SK-N-SH (cell line): ENCODE data around the gene PATL2. TPM values are rescaled to one million over a fixed set of nuclear protein-coding genes. Genes with fewer than 3 reads are reported as not detected.

Experiments used
- CTCF ChIA-PET: fragments of 300-600, 350-600 bp; formaldehyde crosslinking; extraction: SDS; loops from one replicate; lab custom pipeline; 2021; lab: Yijun Ruan, JAX
- POLR2A ChIA-PET: fragments of 350-600 bp; sonication (Branson Sonifier 250); formaldehyde crosslinking; extraction: SDS; loops from one replicate; lab custom pipeline; 2020; ENCODE audit warnings: antibody characterized with exemption, inconsistent platforms; lab: Yijun Ruan, JAX
- DNase-seq: peaks from one replicate; pipeline ENCODE4 v3.0.0; 2012
- H2AFZ ChIP-seq: fragments of 200-600 bp; sonication (generic); 2 replicates; pipeline ENCODE4 v1.8.1; 2016; ENCODE audit warnings: antibody characterized with exemption, mild to moderate bottlenecking, low read depth
- H3F3A ChIP-seq: fragments of 200-600 bp; sonication (generic); replicated peaks from 2 replicates; pipeline ENCODE3; 2016; ENCODE audit warnings: antibody characterized with exemption, mild to moderate bottlenecking; ENCODE audit not compliant: insufficient read depth
- H3K27ac ChIP-seq, 2 experiments: fragments of 200-500 bp in 1 of 2; fragments of 200-600 bp in 1 of 2; sonication (Bioruptor generic) in 1 of 2; sonication (generic), shearing (Covaris generic) in 1 of 2; 2 replicates each; pipeline versions ENCODE4 v1.5.1 to v1.6.1; 2014 to 2016; ENCODE audit warnings: low read depth in 2 of 2, inconsistent platforms in 1 of 2, low read length in 1 of 2, mild to moderate bottlenecking in 1 of 2, mixed read lengths in 1 of 2
- H3K27me3 ChIP-seq: fragments of 200-600 bp; sonication (generic), shearing (Covaris generic); 2 replicates; pipeline ENCODE4 v1.6.1; 2016; ENCODE audit warnings: mixed run types; ENCODE audit not compliant: insufficient read depth
- H3K36me3 ChIP-seq, 2 experiments: fragments of 200-500 bp in 1 of 2; fragments of 200-600 bp in 1 of 2; sonication (Bioruptor generic) in 1 of 2; sonication (generic) in 1 of 2; replicated peaks in 1 of 2; 2 replicates each; pipeline versions ENCODE3 to v1.5.1; 2014 to 2016; ENCODE audit warnings: low read length in 1 of 2, mild to moderate bottlenecking in 1 of 2; ENCODE audit not compliant: insufficient read depth in 2 of 2, control insufficient read depth in 1 of 2
- H3K4me1 ChIP-seq, 2 experiments: fragments of 200-500 bp in 1 of 2; fragments of 200-600 bp in 1 of 2; sonication (Bioruptor generic) in 1 of 2; sonication (generic), shearing (Covaris generic) in 1 of 2; 2 replicates each; pipeline versions ENCODE4 v1.5.1 to v1.6.1; 2014 to 2016; ENCODE audit warnings: low read depth in 1 of 2, low read length in 1 of 2, mixed run types in 1 of 2; ENCODE audit not compliant: insufficient read depth in 2 of 2, control insufficient read depth in 1 of 2
- H3K4me2 ChIP-seq: fragments of 200-600 bp; sonication (generic), shearing (Covaris generic); 2 replicates; pipeline ENCODE4 v1.6.1; 2017; ENCODE audit warnings: mixed run types
- H3K4me3 ChIP-seq, 2 experiments: fragments of 200-500 bp in 1 of 2; fragments of 200-600 bp in 1 of 2; sonication (Bioruptor generic) in 1 of 2; sonication (generic), shearing (Covaris generic) in 1 of 2; 2 replicates each; pipeline versions ENCODE4 v1.5.1 to v1.8.1; 2014 to 2016; ENCODE audit warnings: low read depth in 2 of 2, inconsistent platforms in 1 of 2, low read length in 1 of 2, mild to moderate bottlenecking in 1 of 2, mixed read lengths in 1 of 2, moderate library complexity in 1 of 2
- H3K79me2 ChIP-seq: fragments of 200-600 bp; sonication (generic); 2 replicates; pipeline ENCODE4 v1.8.1; 2017; ENCODE audit warnings: mild to moderate bottlenecking; ENCODE audit not compliant: insufficient read depth
- H3K9ac ChIP-seq: fragments of 200-600 bp; sonication (generic); 2 replicates; pipeline ENCODE4 v1.6.1; 2017; ENCODE audit warnings: mixed run types
- H3K9me2 ChIP-seq: fragments of 200-600 bp; sonication (generic); 2 replicates; pipeline ENCODE4 v1.6.1; 2017; ENCODE audit warnings: mixed run types
- H3K9me3 ChIP-seq: fragments of 200-600 bp; sonication (generic); 2 replicates; pipeline ENCODE4 v1.6.1; 2017; ENCODE audit warnings: mixed run types, mild to moderate bottlenecking, moderate library complexity
- H4K20me1 ChIP-seq: fragments of 200-600 bp; sonication (generic); 2 replicates; pipeline ENCODE4 v1.6.1; 2017; ENCODE audit warnings: mild to moderate bottlenecking, mixed run types; ENCODE audit not compliant: insufficient read depth
- CHD2 ChIP-seq: fragments of 150-350 bp; IDR thresholded peaks from 2 replicates; pipeline ENCODE4 v1.6.1; 2018; ENCODE audit warnings: low read length; ENCODE audit not compliant: partially characterized antibody
- CTCF ChIP-seq: fragments of 200-600 bp; sonication (generic); IDR thresholded peaks from 2 replicates; pipeline ENCODE4 v1.6.1; 2017; ENCODE audit warnings: antibody characterized with exemption, mild to moderate bottlenecking, moderate library complexity
- FOXJ3 ChIP-seq: sonication (generic); formaldehyde crosslinking; IDR thresholded peaks from 2 replicates; pipeline ENCODE4 v1.5.1; 2020; ENCODE audit warnings: mild to moderate bottlenecking, missing genetic modification reagents
- FOXM1 ChIP-seq: IDR thresholded peaks from 2 replicates; pipeline ENCODE4 v1.4.0; 2012; ENCODE audit warnings: low read depth, mild to moderate bottlenecking
- GATA2 ChIP-seq: sonication (generic); formaldehyde crosslinking; IDR thresholded peaks from 2 replicates; pipeline ENCODE4 v1.5.0; 2020; ENCODE audit warnings: mild to moderate bottlenecking, missing genetic modification reagents
- JUND ChIP-seq: IDR thresholded peaks from 2 replicates; pipeline ENCODE4 v1.4.0; 2012
- MAX ChIP-seq: IDR thresholded peaks from 2 replicates; pipeline ENCODE4 v1.4.0; 2012; ENCODE audit warnings: low read depth
- MEF2A ChIP-seq: IDR thresholded peaks from 2 replicates; pipeline ENCODE4 v1.4.0; 2012; ENCODE audit warnings: low read depth, borderline replicate concordance
- MXI1 ChIP-seq: IDR thresholded peaks from 2 replicates; pipeline ENCODE4 v1.6.1; 2012; ENCODE audit warnings: mild to moderate bottlenecking, low read depth, low read length, improper control_type of control experiment
- NRF1 ChIP-seq: IDR thresholded peaks from 2 replicates; pipeline ENCODE4 v1.6.1; 2012; ENCODE audit warnings: low read depth, mild to moderate bottlenecking, low read length
- PBX3 ChIP-seq: IDR thresholded peaks from 2 replicates; pipeline ENCODE4; 2012
- RCOR1 ChIP-seq: fragments of 150-350 bp; IDR thresholded peaks from 2 replicates; pipeline ENCODE4 v1.6.1; 2017; ENCODE audit warnings: antibody characterized with exemption, low read length
- REST ChIP-seq: IDR thresholded peaks from 2 replicates; pipeline ENCODE4 v1.6.1; 2012; ENCODE audit warnings: mild to moderate bottlenecking, low read depth, low read length, moderate library complexity
- RXRA ChIP-seq: IDR thresholded peaks from 2 replicates; pipeline ENCODE4 v1.4.0; 2012; ENCODE audit warnings: low read depth, mild to moderate bottlenecking, borderline replicate concordance
- SIN3A ChIP-seq: IDR thresholded peaks from 2 replicates; pipeline ENCODE4 v1.6.1; 2012; ENCODE audit warnings: low read depth, mild to moderate bottlenecking, low read length, moderate library complexity, borderline replicate concordance
- SMC3 ChIP-seq: IDR thresholded peaks from 2 replicates; pipeline ENCODE4 v1.6.1; 2012; ENCODE audit warnings: low read depth, low read length, improper control_type of control experiment
- TAF1 ChIP-seq: IDR thresholded peaks from 2 replicates; pipeline ENCODE4 v1.6.1; 2012; ENCODE audit warnings: low read depth, mild to moderate bottlenecking, low read length, moderate library complexity, borderline replicate concordance
- TCF12 ChIP-seq: IDR thresholded peaks from 2 replicates; pipeline ENCODE4 v1.4.0; 2012
- USF2 ChIP-seq: fragments of 150-350 bp; IDR thresholded peaks from 2 replicates; pipeline ENCODE4 v1.6.1; 2017; ENCODE audit warnings: antibody characterized with exemption, low read length, low read depth, borderline replicate concordance
- WGBS: methylation state at CpG from one replicate; pipeline ENCODE4 v1.1.6; 2017; ENCODE audit warnings: low lambda C conversion rate; 5-methylcytosine and 5-hydroxymethylcytosine counted together
- polyA plus RNA-seq, 3 experiments: library from polyadenylated mRNA; depleted of rRNA; stranded (reverse); fragments of >200 nt; gene quantifications; 2 replicates each; pipeline ENCODE4 v1.2.3, GENCODE V29; 2012

PATL2 gene
- polyA plus RNA-seq, 1 of the 3 experiments (the other 2 are of a cell fraction) = 0.31 TPM

- no peak for DNase-seq
- Histone ChIP-seq H2AFZ (no peak overlapping the region), H3K4me3 (no peak overlapping the region), H3F3A (no peaks in the 10 kb centered on the region), H3K27me3 (no peaks in the 10 kb centered on the region), H4K20me1 (no peaks in the 10 kb centered on the region), H3K9ac (no peak overlapping the region), H3K9me3 (no peaks in the 10 kb centered on the region; the same call in 1 of the 2 replicates), H3K4me1 (no peaks in the 10 kb centered on the region), H3K9me2 (no peaks in the 10 kb centered on the region), H3K4me2 (no peak overlapping the region), H3K79me2 (no peaks in the 10 kb centered on the region), H3K36me3 (no peaks in the 10 kb centered on the region)
- 52% methylated on average over 2 of the region's 2 CpGs for WGBS
- ChIA-PET POLR2A (no interaction called here), CTCF (interaction anchor here (0.7 to 1.7 kb wide), 2 partner anchors 12 to 82 kb away, joined by 3 to 5 read pairs; partner anchors contain the start of gene PATL2)
- no peak for TF ChIP-seq REST
- no peak for TF ChIP-seq CHD2
- no peak for TF ChIP-seq TAF1
- no peak for TF ChIP-seq USF2
- TF ChIP-seq RXRA = no peak
- no peak for TF ChIP-seq CTCF
- TF ChIP-seq MEF2A = no peak
- TF ChIP-seq, all 33 proteins: peak for 0
- H3K27ac ChIP-seq = no peak overlapping the region
These were observed 12.5 kb downstream of the PATL2 start for GRCh38 chr15:44698641-44699040.

- Histone ChIP-seq H3K79me2 (no peaks in the 10 kb centered on the region), H3K27me3 (no peaks in the 10 kb centered on the region), H3K4me3 (no peak overlapping the region), H3K27ac (no peak overlapping the region), H3K36me3 (no peaks in the 10 kb centered on the region), H3K9me2 (no peaks in the 10 kb centered on the region), H4K20me1 (no peaks in the 10 kb centered on the region), H2AFZ (no peak overlapping the region), H3K4me2 (no peak overlapping the region), H3K4me1 (no peaks in the 10 kb centered on the region), H3F3A (no peaks in the 10 kb centered on the region), H3K9ac (no peak overlapping the region), H3K9me3 (no peaks in the 10 kb centered on the region)
- ChIA-PET CTCF (no interaction called here), POLR2A (no interaction called here)
- no peak for DNase-seq
- TF ChIP-seq CTCF (no peak), FOXM1 (no peak), MAX (no peak), TCF12 (no peak), JUND (no peak), GATA2 (CRISPR knock-in tag) (no peak), PBX3 (no peak), RXRA (no peak), SIN3A (no peak), RCOR1 (no peak), NRF1 (no peak), SMC3 (no peak), FOXJ3 (CRISPR knock-in tag) (no peak), MEF2A (no peak), MXI1 (no peak)
These were observed 14.1 kb downstream of the PATL2 start for GRCh38 chr15:44697014-44697413.
